ENCODE results near the gene UGT1A8. TPM values are rescaled to one million over a fixed set of nuclear protein-coding genes. Genes with fewer than 3 reads are reported as not detected.
"Not testable (repeated sequence)": the region's sequence is repeated elsewhere in the genome, so short reads cannot be mapped to it uniquely, and the experiment has no call there.

UGT1A8 gene
- total and polyA plus RNA-seq, 12 donors, result 0.05 TPM; not detected in 11

GRCh38 chr2:233604826-233605225, 12.6 kb upstream of the UGT1A8 start:
- H3K27ac ChIP-seq, result no peak overlapping the region
- TF ChIP-seq, protein P1, sequence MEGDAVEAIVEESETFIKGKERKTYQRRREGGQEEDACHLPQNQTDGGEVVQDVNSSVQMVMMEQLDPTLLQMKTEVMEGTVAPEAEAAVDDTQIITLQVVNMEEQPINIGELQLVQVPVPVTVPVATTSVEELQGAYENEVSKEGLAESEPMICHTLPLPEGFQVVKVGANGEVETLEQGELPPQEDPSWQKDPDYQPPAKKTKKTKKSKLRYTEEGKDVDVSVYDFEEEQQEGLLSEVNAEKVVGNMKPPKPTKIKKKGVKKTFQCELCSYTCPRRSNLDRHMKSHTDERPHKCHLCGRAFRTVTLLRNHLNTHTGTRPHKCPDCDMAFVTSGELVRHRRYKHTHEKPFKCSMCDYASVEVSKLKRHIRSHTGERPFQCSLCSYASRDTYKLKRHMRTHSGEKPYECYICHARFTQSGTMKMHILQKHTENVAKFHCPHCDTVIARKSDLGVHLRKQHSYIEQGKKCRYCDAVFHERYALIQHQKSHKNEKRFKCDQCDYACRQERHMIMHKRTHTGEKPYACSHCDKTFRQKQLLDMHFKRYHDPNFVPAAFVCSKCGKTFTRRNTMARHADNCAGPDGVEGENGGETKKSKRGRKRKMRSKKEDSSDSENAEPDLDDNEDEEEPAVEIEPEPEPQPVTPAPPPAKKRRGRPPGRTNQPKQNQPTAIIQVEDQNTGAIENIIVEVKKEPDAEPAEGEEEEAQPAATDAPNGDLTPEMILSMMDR (IDR thresholded peaks at IDR 0.05), result no peak
- no peak for TF ChIP-seq POLR2A (IDR thresholded peaks at IDR 0.05)
- H3K4me3 ChIP-seq, result no peak overlapping the region
- no peaks in the 10 kb centered on the region for H3K9me3 ChIP-seq (replicated peaks in 1 of 3)
- intact Hi-C loops (cut with DNase I), result no loop called here
- H3K4me1 ChIP-seq (replicated peaks in 1 of 2), result no peaks in the 10 kb centered on the region
- WGBS, 4 donors, result 79 to 89% (median 86%) methylated on average over 3 of the region's 3 CpGs
- no peaks in the 10 kb centered on the region for H3K36me3 ChIP-seq (replicated peaks in 1 of 2)
- H3K27me3 ChIP-seq, result peaks cover 11% of the 10 kb centered on the region
- no peak for DNase-seq

DNA sequence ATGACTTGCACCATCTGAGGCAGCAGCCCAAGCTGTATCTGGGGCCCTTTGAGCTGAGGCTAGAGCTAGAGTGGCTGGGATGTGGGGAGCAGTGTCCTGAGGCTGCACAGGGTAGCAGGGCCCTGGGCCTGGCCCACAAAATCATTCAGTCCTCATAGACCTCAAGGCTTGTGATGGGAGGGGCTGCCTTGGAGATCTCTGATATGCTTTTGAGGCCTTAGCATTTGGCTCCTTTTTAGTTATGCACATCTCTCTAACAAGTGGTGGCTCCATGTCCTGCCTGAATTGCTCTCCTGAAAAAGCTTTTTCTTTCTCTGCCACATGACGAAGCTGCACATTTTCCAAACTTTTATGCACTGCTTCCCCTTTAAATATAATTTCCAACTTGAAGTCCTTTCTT, 11.8 kb upstream of the UGT1A8 start:
- DNase-seq, result no peak
- 76 to 100% (median 89%) methylated on average over 1 of the region's 1 CpG for WGBS, 4 donors
- Histone ChIP-seq H3K4me3 (no peak overlapping the region), H3K36me3 (replicated peaks in 1 of 2) (no peaks in the 10 kb centered on the region), H3K27ac (no peak overlapping the region), H3K27me3 (peaks cover 11% of the 10 kb centered on the region), H3K9me3 (replicated peaks in 1 of 3) (no peaks in the 10 kb centered on the region), H3K4me1 (replicated peaks in 1 of 2) (no peaks in the 10 kb centered on the region)
- TF ChIP-seq POLR2A (IDR thresholded peaks at IDR 0.05), result no peak
- TF ChIP-seq, protein P1 (IDR thresholded peaks at IDR 0.05), result no peak
- intact Hi-C loops (cut with DNase I), result no loop called here

DNA sequence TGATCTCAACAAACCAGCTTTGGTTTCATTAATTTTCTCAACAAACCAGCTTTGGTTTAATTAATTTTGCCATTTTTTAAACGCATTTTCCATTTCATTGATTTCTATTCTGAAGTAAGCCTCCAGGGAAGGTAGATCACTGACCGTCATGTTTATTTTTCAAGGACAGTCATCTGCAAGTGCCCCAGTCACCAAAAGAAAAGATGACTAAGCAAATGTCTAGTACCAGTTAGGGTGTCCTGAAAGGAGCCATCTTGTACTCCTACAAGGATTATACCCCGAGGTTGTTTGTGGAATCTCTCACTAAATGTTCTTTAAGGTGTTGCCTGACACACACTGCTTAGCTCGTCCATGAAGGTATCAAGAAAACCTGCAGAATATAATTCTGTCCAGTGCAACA, 6.1 kb upstream of the UGT1A8 start:
- no peaks in the 10 kb centered on the region for H3K9me3 ChIP-seq (replicated peaks in 1 of 3)
- no peak for TF ChIP-seq POLR2A (IDR thresholded peaks at IDR 0.05)
- TF ChIP-seq, protein P1 (IDR thresholded peaks at IDR 0.05), result no peak
- intact Hi-C loops (cut with DNase I), result no loop called here
- 61 to 70% (median 68%) methylated on average over 4 of the region's 4 CpGs for WGBS, 4 donors
- no peak overlapping the region for H3K4me3 ChIP-seq
- H3K36me3 ChIP-seq (replicated peaks in 1 of 2), result no peaks in the 10 kb centered on the region
- peaks cover 2% of the 10 kb centered on the region for H3K27me3 ChIP-seq
- no peak overlapping the region for H3K27ac ChIP-seq
- no peaks in the 10 kb centered on the region for H3K4me1 ChIP-seq (replicated peaks in 1 of 2)
- DNase-seq, result no peak

DNA sequence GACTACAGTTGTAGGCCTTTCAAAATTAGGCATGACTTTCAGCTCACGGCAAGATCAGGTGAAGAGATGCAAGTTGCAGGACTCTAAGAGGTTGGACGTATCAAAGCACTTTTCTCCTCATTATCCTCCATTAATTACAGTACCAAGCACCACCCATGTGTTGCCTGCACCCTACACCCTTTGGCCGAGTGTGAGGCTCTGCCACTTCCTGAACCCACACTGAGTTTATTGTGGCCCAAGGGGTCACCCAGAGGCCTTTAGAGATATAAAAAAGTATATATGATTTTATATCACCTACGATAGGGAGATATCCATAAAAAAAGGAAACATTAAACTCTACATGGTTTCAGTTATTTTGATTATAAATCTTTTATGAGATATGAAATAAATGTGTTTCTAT, 2.8 kb downstream of the UGT1A8 start:
- H3K9me3 ChIP-seq (replicated peaks in 1 of 3), result no peaks in the 10 kb centered on the region
- intact Hi-C loops (cut with DNase I), result no loop called here
- no peaks in the 10 kb centered on the region for H3K4me1 ChIP-seq (replicated peaks in 1 of 2)
- peaks cover 13% of the 10 kb centered on the region for H3K27me3 ChIP-seq
- WGBS, 4 donors, result 74 to 81% (median 78%) methylated on average over 4 of the region's 4 CpGs
- no peaks in the 10 kb centered on the region for H3K36me3 ChIP-seq (replicated peaks in 1 of 2)
- H3K27ac ChIP-seq, result no peak overlapping the region
- H3K4me3 ChIP-seq, result no peak overlapping the region
- no peak for DNase-seq
- no peak for TF ChIP-seq POLR2A (IDR thresholded peaks at IDR 0.05)
- TF ChIP-seq, protein P1 (IDR thresholded peaks at IDR 0.05), result no peak

DNA sequence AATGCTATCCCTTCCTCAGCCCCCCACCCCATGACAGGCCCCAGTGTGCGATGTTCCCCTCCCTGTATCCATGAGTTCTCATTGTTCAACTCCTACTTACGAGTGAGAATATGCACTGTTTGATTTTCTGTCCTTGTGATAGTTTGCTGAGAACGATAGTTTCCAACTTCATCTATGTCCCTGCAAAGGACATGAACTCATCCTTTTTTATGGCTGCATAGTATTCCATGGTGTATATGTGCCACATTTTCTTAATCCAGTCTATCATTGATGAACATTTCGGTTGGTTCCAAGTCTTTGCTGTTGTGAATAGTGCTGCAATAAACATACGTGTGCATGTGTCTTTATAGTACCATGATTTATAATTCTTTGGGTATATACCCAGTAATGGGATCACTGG, 4.4 kb downstream of the UGT1A8 start:
- intact Hi-C loops (cut with DNase I); H3K4me3 ChIP-seq; H3K36me3 ChIP-seq (replicated peaks in 1 of 2); H3K9me3 ChIP-seq (replicated peaks in 1 of 3); H3K27ac ChIP-seq; DNase-seq; H3K4me1 ChIP-seq (replicated peaks in 1 of 2): not testable (repeated sequence)
- WGBS, 4 donors, result 74 to 86% (median 84%) methylated on average over 5 of the region's 5 CpGs
- H3K27me3 ChIP-seq, result peaks cover 12% of the 10 kb centered on the region

Measured in adrenal gland (tissue), 12 donors.